Measurements from ENCODE around the gene CWC15. TPM values are rescaled to one million over a fixed set of nuclear protein-coding genes. Genes with fewer than 3 reads are reported as not detected.

Gene CWC15
- total and polyA plus RNA-seq, 9 of the 15 experiments (the other 6 are each of a cell fraction or from before 2014, with no cell fraction given) = 47.3 to 168 (median 89.2) TPM

DNA sequence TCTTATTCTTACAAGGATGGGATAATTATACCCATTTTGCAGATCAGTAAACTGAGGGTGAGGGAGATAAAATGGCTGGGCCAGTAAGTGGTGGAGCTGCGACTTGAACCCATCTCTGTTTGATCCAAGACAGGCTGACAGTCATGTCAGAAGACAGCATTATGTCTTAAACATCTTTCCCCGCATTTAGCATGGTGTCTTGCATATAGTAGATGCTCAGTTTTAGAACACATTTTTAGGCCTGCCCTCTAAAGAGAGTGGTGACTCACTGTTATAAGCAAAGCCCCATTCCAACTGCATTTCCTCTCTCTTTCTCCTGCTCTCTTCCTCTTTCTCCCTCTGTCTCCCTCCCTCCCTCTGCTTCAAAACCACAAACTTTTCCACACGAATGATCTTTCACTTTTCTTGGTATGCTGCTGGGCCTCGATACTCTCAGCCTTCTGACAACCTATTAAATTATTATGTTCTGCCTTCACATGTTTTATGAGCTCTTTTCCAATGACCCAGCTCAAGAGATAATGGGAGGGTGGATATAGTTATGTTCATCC, 25.2 kb downstream of the CWC15 start:
- BruUV-seq (replicated peaks) = no TSS peak
- 4% methylated on average over 4 of the region's 4 CpGs for WGBS (ENCODE audit: insufficient coverage, low coverage, missing lambda C conversion rate)
- TF ChIP-seq MTA1 (IDR thresholded peaks at IDR 0.05; ENCODE audit: borderline replicate concordance) (peak; percentile 77; the same call in 1 of the 2 replicates), CHD4 (IDR thresholded peaks at IDR 0.05; ENCODE audit: insufficient read depth, insufficient replicate concordance, low read depth, low read length, poor library complexity, severe bottlenecking) (peak; percentile 100), MYNN (IDR thresholded peaks at IDR 0.05) (no peak), MYNN (CRISPR knock-in tag; IDR thresholded peaks at IDR 0.05) (no peak), GABPA (tag; conservative IDR thresholded peaks at IDR 0.05; ENCODE audit: low read depth) (0 out of 2 replicates have a peak, but pooled peaks have one; percentile 26), GABPB1 (CRISPR knock-in tag; IDR thresholded peaks at IDR 0.05) (peak; percentile 37; the same call in 1 of the 2 replicates), RCOR1 (IDR thresholded peaks at IDR 0.05; ENCODE audit: borderline replicate concordance in 1 of 2, low read depth in 2 of 2, low read length in 2 of 2) (peak in 1 of 2 experiments; percentile 80; a peak in 2 of 4 replicates), SPI1 (IDR thresholded peaks at IDR 0.05; ENCODE audit: borderline replicate concordance, low read depth, low read length) (peak; percentile 81; the same call in 1 of the 2 replicates), PHF20 (IDR thresholded peaks at IDR 0.05; ENCODE audit: partially characterized antibody) (peak; percentile 43), ZNF212 (CRISPR knock-in tag; IDR thresholded peaks at IDR 0.05) (no peak), PCBP1 (IDR thresholded peaks at IDR 0.05; ENCODE audit: low read depth, low read length, poor library complexity, severe bottlenecking) (no peak), OTX1 (CRISPR knock-in tag; IDR thresholded peaks at IDR 0.05) (0 out of 2 replicates have a peak, but pooled peaks have one; percentile 34), CBX1 (IDR thresholded peaks at IDR 0.05; ENCODE audit: low read depth) (peak; percentile 97; the same call in 1 of the 2 replicates), NBN (IDR thresholded peaks at IDR 0.05; ENCODE audit: low read depth) (peak; percentile 43; the same call in 1 of the 2 replicates), SAFB (IDR thresholded peaks at IDR 0.05; ENCODE audit: borderline replicate concordance, low read depth, low read length) (no peak), NR2C1 (IDR thresholded peaks at IDR 0.05) (no peak), NR2C1 (tag; IDR thresholded peaks at IDR 0.05) (0 out of 2 replicates have a peak, but pooled peaks have one; percentile 9), ZNF143 (CRISPR knock-in tag; IDR thresholded peaks at IDR 0.05) (no peak)
- TF ChIP-seq, protein P1, sequence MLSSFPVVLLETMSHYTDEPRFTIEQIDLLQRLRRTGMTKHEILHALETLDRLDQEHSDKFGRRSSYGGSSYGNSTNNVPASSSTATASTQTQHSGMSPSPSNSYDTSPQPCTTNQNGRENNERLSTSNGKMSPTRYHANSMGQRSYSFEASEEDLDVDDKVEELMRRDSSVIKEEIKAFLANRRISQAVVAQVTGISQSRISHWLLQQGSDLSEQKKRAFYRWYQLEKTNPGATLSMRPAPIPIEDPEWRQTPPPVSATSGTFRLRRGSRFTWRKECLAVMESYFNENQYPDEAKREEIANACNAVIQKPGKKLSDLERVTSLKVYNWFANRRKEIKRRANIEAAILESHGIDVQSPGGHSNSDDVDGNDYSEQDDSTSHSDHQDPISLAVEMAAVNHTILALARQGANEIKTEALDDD (IDR thresholded peaks at IDR 0.05) = peak; percentile 77
- TF ChIP-seq, protein P2, sequence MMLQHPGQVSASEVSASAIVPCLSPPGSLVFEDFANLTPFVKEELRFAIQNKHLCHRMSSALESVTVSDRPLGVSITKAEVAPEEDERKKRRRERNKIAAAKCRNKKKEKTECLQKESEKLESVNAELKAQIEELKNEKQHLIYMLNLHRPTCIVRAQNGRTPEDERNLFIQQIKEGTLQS (IDR thresholded peaks at IDR 0.05) = peak; percentile 36; the same call in 1 of the 2 replicates
- TF ChIP-seq, protein P2 (CRISPR knock-in tag; conservative IDR thresholded peaks at IDR 0.05) = no peak
- TF ChIP-seq, protein P3, sequence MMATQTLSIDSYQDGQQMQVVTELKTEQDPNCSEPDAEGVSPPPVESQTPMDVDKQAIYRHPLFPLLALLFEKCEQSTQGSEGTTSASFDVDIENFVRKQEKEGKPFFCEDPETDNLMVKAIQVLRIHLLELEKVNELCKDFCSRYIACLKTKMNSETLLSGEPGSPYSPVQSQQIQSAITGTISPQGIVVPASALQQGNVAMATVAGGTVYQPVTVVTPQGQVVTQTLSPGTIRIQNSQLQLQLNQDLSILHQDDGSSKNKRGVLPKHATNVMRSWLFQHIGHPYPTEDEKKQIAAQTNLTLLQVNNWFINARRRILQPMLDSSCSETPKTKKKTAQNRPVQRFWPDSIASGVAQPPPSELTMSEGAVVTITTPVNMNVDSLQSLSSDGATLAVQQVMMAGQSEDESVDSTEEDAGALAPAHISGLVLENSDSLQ (IDR thresholded peaks at IDR 0.05) = peak; percentile 19; the same call in 1 of the 2 replicates

More for the DNA sequence above, 25.2 kb downstream of the CWC15 start:
- Histone ChIP-seq H3K36me3 (ENCODE audit: control insufficient read depth, insufficient read depth, low read length) (no peaks in the 10 kb centered on the region), H3K9me3 (replicated peaks; ENCODE audit: control insufficient read depth, insufficient read depth, low read depth, low read length) (no peaks in the 10 kb centered on the region), H3K9me1 (ENCODE audit: control insufficient read depth, insufficient read depth, low read length) (no peaks in the 10 kb centered on the region), H3K9ac (ENCODE audit: insufficient read depth in 1 of 2, low read depth in 2 of 2, low read length in 2 of 2) (no peak overlapping the region), H3K79me2 (ENCODE audit: control insufficient read depth, insufficient read depth, low read length) (no peaks in the 10 kb centered on the region), H3K27me3 (ENCODE audit: control insufficient read depth in 2 of 2, insufficient read depth in 2 of 2, low read length in 2 of 2) (peaks cover 0 to 1% of the 10 kb centered on the region in 2 experiments; a peak in 2 of 5 replicates), H3K4me3 (no peak overlapping the region), H3K4me1 (replicated peaks in 1 of 2; ENCODE audit: control insufficient read depth in 2 of 2, insufficient read depth in 2 of 2, low read length in 2 of 2) (no peaks in the 10 kb centered on the region; a peak in 1 of 5 replicates), H2AFZ (ENCODE audit: low read depth, low read length) (no peak overlapping the region), H3K4me2 (ENCODE audit: insufficient read depth, low read length) (no peak overlapping the region), H4K20me1 (replicated peaks; ENCODE audit: control insufficient read depth, insufficient read depth, low read length) (no peaks in the 10 kb centered on the region), H3K27ac (ENCODE audit: extremely low read depth, low read depth, low read length) (no peak overlapping the region)
- ATAC-seq (no peak; the same call in 2 of the 3 replicates), FAIRE-seq (no peak), DNase-seq (ENCODE audit: extremely low read depth in 1 of 4, low spot score in 3 of 4) (peak in 1 of 4 experiments; percentile 29)
- intact Hi-C loops (cut with micrococcal nuclease) (no loop called here), in situ Hi-C loops (cut with MboI) (no loop called here)
- CTCF ChIA-PET (ENCODE audit: low intra/inter-chr PET ratio) = no interaction called here
- POLR2A ChIA-PET = interaction anchor here (0.8 kb wide), 1 partner anchor 25 kb away, joined by 4 read pairs; no protein-coding TSS in a partner anchor
